Neural cell (in vitro differentiated cells): ENCODE results near the gene MTA1. TPM values are rescaled to one million over a fixed set of nuclear protein-coding genes. Genes with fewer than 3 reads are reported as not detected.

Experiments
- H2AFZ ChIP-seq: fragments of 200-600, 300-800 bp; sonication (generic), shearing (Covaris generic); 2 replicates; pipeline ENCODE4 v1.6.0; 2014; ENCODE audit warnings: low read depth, mild to moderate bottlenecking, antibody characterized with exemption, low read length, moderate library complexity
- H3F3A ChIP-seq: fragments of 200-600 bp; shearing (Covaris generic); 2 replicates; pipeline ENCODE4 v1.6.1; 2016; ENCODE audit warnings: mild to moderate bottlenecking, moderate library complexity, mixed read lengths, antibody characterized with exemption, low read length; ENCODE audit not compliant: insufficient read depth, poor library complexity, severe bottlenecking
- H3K27ac ChIP-seq: fragments of 200-600, 300-800 bp; sonication (generic), shearing (Covaris generic); 2 replicates; pipeline ENCODE4 v1.5.1; 2014; ENCODE audit warnings: mild to moderate bottlenecking, low read length, moderate library complexity
- H3K27me3 ChIP-seq: fragments of 300-800, 200-600 bp; sonication (generic), shearing (Covaris generic); 2 replicates; pipeline ENCODE4 v1.6.0; 2014; ENCODE audit warnings: mild to moderate bottlenecking, low read depth, low read length, moderate library complexity; ENCODE audit not compliant: insufficient read depth
- H3K36me3 ChIP-seq: fragments of 300-800, 200-600 bp; sonication (generic), shearing (Covaris generic); 2 replicates; pipeline ENCODE4 v1.5.1; 2014; ENCODE audit warnings: mild to moderate bottlenecking, antibody characterized with exemption, low read length, moderate library complexity; ENCODE audit not compliant: insufficient read depth
- H3K4me2 ChIP-seq: fragments of 300-800, 200-600 bp; sonication (generic), shearing (Covaris generic); 2 replicates; pipeline ENCODE4 v1.6.0; 2014; ENCODE audit warnings: mild to moderate bottlenecking, low read length
- H3K4me3 ChIP-seq: fragments of 300-800, 200-600 bp; sonication (generic), shearing (Covaris generic); 2 replicates; pipeline ENCODE4 v1.5.1; 2014; ENCODE audit warnings: mild to moderate bottlenecking, low read length, moderate library complexity
- H3K79me2 ChIP-seq: fragments of 200-600 bp; shearing (Covaris generic); replicated peaks from 2 replicates; pipeline ENCODE4 v1.6.0; 2014; ENCODE audit warnings: mild to moderate bottlenecking, low read length, moderate library complexity; ENCODE audit not compliant: insufficient read depth
- H3K9ac ChIP-seq: fragments of 300-800, 200-600 bp; sonication (generic), shearing (Covaris generic); 2 replicates; pipeline ENCODE4 v1.6.1; 2016; ENCODE audit warnings: mild to moderate bottlenecking, low read length, mixed read lengths
- H3K9me2 ChIP-seq: fragments of 200-600 bp; shearing (Covaris generic); 2 replicates; pipeline ENCODE4 v1.6.1; 2016; ENCODE audit warnings: mild to moderate bottlenecking, low read length, mixed read lengths; ENCODE audit not compliant: insufficient read depth
- H3K9me3 ChIP-seq: fragments of 200-600, 300-800 bp; sonication (generic), shearing (Covaris generic); 2 replicates; pipeline ENCODE4 v1.6.1; 2016; ENCODE audit warnings: mild to moderate bottlenecking, mixed run types, low read length, moderate library complexity, mixed read lengths
- H4K20me1 ChIP-seq: fragments of 200-600 bp; shearing (Covaris generic); 2 replicates; pipeline ENCODE4 v1.6.1; 2016; ENCODE audit warnings: mild to moderate bottlenecking, mixed run types; ENCODE audit not compliant: insufficient read depth
- CTCF ChIP-seq: fragments of 450-650 bp; IDR thresholded peaks from 2 replicates; pipeline ENCODE4 v1.5.1; 2014; ENCODE audit warnings: antibody characterized with exemption, mild to moderate bottlenecking, moderate library complexity; ENCODE audit not compliant: poor library complexity, severe bottlenecking
- EP300 ChIP-seq: fragments of 450-650 bp; conservative IDR thresholded peaks from 2 replicates; pipeline ENCODE4 v1.6.1; 2014; ENCODE audit warnings: antibody characterized with exemption, mild to moderate bottlenecking, moderate library complexity; ENCODE audit not compliant: poor library complexity, severe bottlenecking
- EZH2 ChIP-seq: fragments of 200-600, 300-800 bp; shearing (Covaris generic), sonication (generic); IDR thresholded peaks from 2 replicates; pipeline ENCODE4 v1.6.1; 2014; ENCODE audit warnings: antibody characterized with exemption, low read length, borderline replicate concordance, mild to moderate bottlenecking; ENCODE audit not compliant: insufficient read depth, poor library complexity, severe bottlenecking
- MXI1 ChIP-seq: fragments of 450-650 bp; conservative IDR thresholded peaks from 2 replicates; pipeline ENCODE4 v1.6.1; 2014; ENCODE audit warnings: antibody characterized with exemption, mild to moderate bottlenecking; ENCODE audit not compliant: poor library complexity, severe bottlenecking
- POLR2AphosphoS5 ChIP-seq: IDR thresholded peaks from 2 replicates; pipeline ENCODE4 v1.6.1; 2012
- RAD21 ChIP-seq: fragments of 450-650 bp; conservative IDR thresholded peaks from 2 replicates; pipeline ENCODE4 v1.6.1; 2014; ENCODE audit warnings: antibody characterized with exemption, mild to moderate bottlenecking, moderate library complexity
- REST ChIP-seq: IDR thresholded peaks from 2 replicates; pipeline ENCODE4 v1.6.1; 2012; ENCODE audit warnings: borderline replicate concordance
- SMC3 ChIP-seq: fragments of 450-650 bp; conservative IDR thresholded peaks from 2 replicates; pipeline ENCODE4 v1.6.1; 2014; ENCODE audit warnings: antibody characterized with exemption, mild to moderate bottlenecking, moderate library complexity; ENCODE audit not compliant: poor library complexity
- TAF1 ChIP-seq: IDR thresholded peaks from 2 replicates; pipeline ENCODE4 v1.6.1; 2012; ENCODE audit warnings: low read depth
- polyA plus RNA-seq: library from polyadenylated mRNA; depleted of rRNA; stranded (reverse); fragments of >200 nt; gene quantifications from 2 replicates; pipeline ENCODE4 v1.2.3, GENCODE V29; 2014

Gene MTA1
- polyA plus RNA-seq, 1 donor from 2014 or later = 94.0 TPM

GRCh38 chr14:105502446-105503295, 83.0 kb downstream of the MTA1 start:
- H3K9ac ChIP-seq = no peak overlapping the region
- H3K79me2 ChIP-seq = no peaks in the 10 kb centered on the region
- H3K4me3 ChIP-seq = no peak overlapping the region
- H4K20me1 ChIP-seq = no peaks in the 10 kb centered on the region
- TF ChIP-seq EZH2 (no peak), SMC3 (no peak), REST (no peak), RAD21 (no peak), TAF1 (no peak), CTCF (no peak), EP300 (no peak), POLR2AphosphoS5 (no peak), MXI1 (no peak)
- no peaks in the 10 kb centered on the region for H3K9me3 ChIP-seq
- no peaks in the 10 kb centered on the region for H3F3A ChIP-seq
- H3K27ac ChIP-seq = no peak overlapping the region
- H3K4me2 ChIP-seq = no peak overlapping the region
- no peaks in the 10 kb centered on the region for H3K9me2 ChIP-seq
- H3K36me3 ChIP-seq = no peaks in the 10 kb centered on the region
- no peaks in the 10 kb centered on the region for H3K27me3 ChIP-seq
- no peak overlapping the region for H2AFZ ChIP-seq

GRCh38 chr14:105503296-105503640, 83.6 kb downstream of the MTA1 start:
- Histone ChIP-seq H2AFZ (no peak overlapping the region), H3K4me2 (no peak overlapping the region), H3K9me2 (no peaks in the 10 kb centered on the region), H3K4me3 (no peak overlapping the region), H3K27me3 (no peaks in the 10 kb centered on the region), H3K36me3 (no peaks in the 10 kb centered on the region), H3K27ac (no peak overlapping the region), H3K79me2 (no peaks in the 10 kb centered on the region), H3K9ac (no peak overlapping the region), H3K9me3 (no peaks in the 10 kb centered on the region), H4K20me1 (no peaks in the 10 kb centered on the region), H3F3A (no peaks in the 10 kb centered on the region)
- TF ChIP-seq EP300 (no peak), MXI1 (no peak), TAF1 (no peak), RAD21 (no peak), POLR2AphosphoS5 (no peak), SMC3 (no peak), CTCF (no peak), EZH2 (no peak), REST (no peak)
